ENCODE data around the gene PTPRG. TPM values are rescaled to one million over a fixed set of nuclear protein-coding genes. Genes with fewer than 3 reads are reported as not detected.

The PTPRG gene
- total RNA-seq, 1 experiment from 2014 or later: 69.3 TPM

GRCh38 chr3:61662861-61663260, 101.5 kb downstream of the PTPRG start:
- no peak overlapping the region for H3K4me2 ChIP-seq (ENCODE audit: insufficient read depth, insufficient read length, low read length)
- H2BK120ac ChIP-seq (ENCODE audit: low read depth, low read length, poor library complexity, severe bottlenecking): no peak overlapping the region
- H4K8ac ChIP-seq (replicated peaks; ENCODE audit: insufficient read length, low read depth, low read length): no peak overlapping the region
- H3K14ac ChIP-seq (ENCODE audit: insufficient read depth, low read length): no peak overlapping the region
- no peak overlapping the region for H3K56ac ChIP-seq (ENCODE audit: insufficient read length, low read depth, low read length)
- no peak overlapping the region for H3K9ac ChIP-seq (ENCODE audit: extremely low read depth, insufficient read length, low read length)
- no peak overlapping the region for H3K23ac ChIP-seq (ENCODE audit: insufficient read length, low read depth, low read length)
- no peak overlapping the region for H3K27ac ChIP-seq (ENCODE audit: insufficient read length, low read depth, low read length)
- no peak overlapping the region for H2BK12ac ChIP-seq (ENCODE audit: insufficient read length, low read depth, low read length)
- no peak overlapping the region for H2AFZ ChIP-seq (ENCODE audit: low read length)
- H3T11ph ChIP-seq (ENCODE audit: low read length): no peak overlapping the region
- peaks cover 37 to 40% of the 10 kb centered on the region in 2 experiments for H3K4me1 Mint-ChIP-seq
- peaks cover 6% of the 10 kb centered on the region for H3K79me1 ChIP-seq (ENCODE audit: insufficient read depth, low read depth, low read length, poor library complexity, severe bottlenecking)
- no peaks in the 10 kb centered on the region for H3K23me2 ChIP-seq (ENCODE audit: insufficient read length, low read depth, low read length, poor library complexity, severe bottlenecking)
- H2BK15ac ChIP-seq (ENCODE audit: low read depth, low read length): no peak overlapping the region
- H3K18ac ChIP-seq (ENCODE audit: insufficient read length, low read depth, low read length): no peak overlapping the region
- H3K4me3 Mint-ChIP-seq: no peak overlapping the region
- H4K5ac ChIP-seq (ENCODE audit: insufficient read length, low read depth, low read length): no peak overlapping the region
- no peak overlapping the region for H2BK20ac ChIP-seq (ENCODE audit: low read depth, low read length, poor library complexity, severe bottlenecking)
- H3K79me2 ChIP-seq (ENCODE audit: insufficient read depth, low read length): peaks cover 44% of the 10 kb centered on the region; the same call in 1 of the 2 replicates
- peaks cover 2 to 17% (median 5%) of the 10 kb centered on the region in 3 experiments; a peak in 5 of 7 replicates for H3K36me3 Mint-ChIP-seq (ENCODE audit: insufficient read depth in 1 of 3, low read depth in 3 of 3)
- no peaks in the 10 kb centered on the region for H3K9me3 ChIP-seq (ENCODE audit: control insufficient read depth, low read depth, low read length)
- no peak for TF ChIP-seq CTCF (conservative IDR thresholded peaks at IDR 0.05)
- H4K20me1 ChIP-seq (ENCODE audit: control insufficient read depth, insufficient read depth, insufficient read length): peaks cover 3% of the 10 kb centered on the region
- H3K4ac ChIP-seq (ENCODE audit: low read depth, low read length): no peak overlapping the region
- no peaks in the 10 kb centered on the region for H3K9me3 Mint-ChIP-seq
- peaks cover 5% of the 10 kb centered on the region; the same call in 1 of the 2 replicates for H3K4me1 ChIP-seq (ENCODE audit: insufficient read depth, low read length)
- WGBS (ENCODE audit: extremely low coverage, insufficient read length, low lambda C conversion rate): no CpG with 5 or more reads among the region's 8 CpGs
- H3K27ac Mint-ChIP-seq: no peak overlapping the region; a peak in 2 of 7 replicates
- H2AK5ac ChIP-seq (ENCODE audit: insufficient read length, low read length): no peak overlapping the region
- H4K91ac ChIP-seq (ENCODE audit: insufficient read length, low read depth, low read length): no peak overlapping the region
- no peak overlapping the region for H2BK5ac ChIP-seq (ENCODE audit: insufficient read length, low read length)
- no peak for DNase-seq
- no peaks in the 10 kb centered on the region; the same call in 1 of the 2 replicates for H3K27me3 Mint-ChIP-seq (ENCODE audit: low read depth)
- no peaks in the 10 kb centered on the region for H3K27me3 ChIP-seq (ENCODE audit: insufficient read depth, low read length)
